Measurements from ENCODE around the gene TLX2.
A peak's percentile ranks its signal among the peaks of the same experiment; 100 is the strongest.

GRCh38 chr2:74481961-74482800 lies 32.1 kb upstream of the TLX2 start:
- TF ChIP-seq CTCF (IDR thresholded peaks at IDR 0.05) (no peak), POLR2AphosphoS5 (IDR thresholded peaks at IDR 0.05) (peak in 1 of 3 donors; percentile 23), EP300 (IDR thresholded peaks at IDR 0.05) (no peak), POLR2A (IDR thresholded peaks at IDR 0.05) (no peak)
